ENCODE results near the gene FAM227A. TPM values are rescaled to one million over a fixed set of nuclear protein-coding genes. Genes with fewer than 3 reads are reported as not detected.

FAM227A gene
- polyA plus RNA-seq, 3 donors: not detected

- H3K27ac Mint-ChIP-seq: no peak overlapping the region
- H3K79me2 ChIP-seq (ENCODE audit: insufficient read depth, low read length): no peaks in the 10 kb centered on the region
- H2AFZ ChIP-seq (ENCODE audit: insufficient read depth, low read depth, low read length, poor library complexity, severe bottlenecking): no peak overlapping the region
- H3K4me3 Mint-ChIP-seq: no peak overlapping the region
- H3K27me3 Mint-ChIP-seq (ENCODE audit: low read depth in 3 of 3): peaks cover 0 to 4% (median 2%) of the 10 kb centered on the region in 3 donors
- H4K20me1 ChIP-seq (ENCODE audit: insufficient read depth, low read length): no peaks in the 10 kb centered on the region
- DNase-seq: no peak
- H3K36me3 Mint-ChIP-seq: no peaks in the 10 kb centered on the region
- no peaks in the 10 kb centered on the region for H3K9me3 Mint-ChIP-seq
- no peak overlapping the region for H3K27ac ChIP-seq (ENCODE audit: low read depth in 1 of 2, low read length in 2 of 2)
- no peaks in the 10 kb centered on the region for H3K4me1 Mint-ChIP-seq
- no peaks in the 10 kb centered on the region for H3K4me1 ChIP-seq (ENCODE audit: control insufficient read depth in 1 of 2, insufficient read depth in 2 of 2, low read length in 2 of 2)
- H3K9ac ChIP-seq (ENCODE audit: insufficient read depth, low read length, poor library complexity, severe bottlenecking): no peak overlapping the region
- intact Hi-C loops (cut with micrococcal nuclease): no loop called here
- H3K4me3 ChIP-seq (replicated peaks in 1 of 3; ENCODE audit: low read depth in 2 of 3, low read length in 3 of 3): no peak overlapping the region
- WGBS (ENCODE audit: insufficient coverage): 94% methylated on average over 2 of the region's 2 CpGs
- no peaks in the 10 kb centered on the region for H3K9me3 ChIP-seq (replicated peaks in 1 of 2; ENCODE audit: control insufficient read depth in 1 of 2, insufficient read depth in 1 of 2, low read length in 2 of 2)
- no peak for TF ChIP-seq CTCF (IDR thresholded peaks at IDR 0.05)
- H3K4me2 ChIP-seq (replicated peaks; ENCODE audit: extremely low read depth, low read length, poor library complexity, severe bottlenecking): no peak overlapping the region
- no peaks in the 10 kb centered on the region for H3K36me3 ChIP-seq (replicated peaks in 1 of 2; ENCODE audit: control insufficient read depth in 1 of 2, insufficient read depth in 2 of 2, low read length in 2 of 2)
- H3K27me3 ChIP-seq (ENCODE audit: control insufficient read depth in 2 of 2, insufficient read depth in 2 of 2, low read length in 2 of 2): no peaks in the 10 kb centered on the region
Measured at GRCh38 chr22:38638216-38638615, 18.0 kb downstream of the FAM227A start.

GRCh38 chr22:38632528-38632927 lies 23.7 kb downstream of the FAM227A start:
- Histone ChIP-seq H4K20me1 (ENCODE audit: insufficient read depth, low read length) (no peaks in the 10 kb centered on the region), H3K9me3 (replicated peaks in 1 of 2; ENCODE audit: control insufficient read depth in 1 of 2, insufficient read depth in 1 of 2, low read length in 2 of 2) (no peaks in the 10 kb centered on the region), H3K79me2 (ENCODE audit: insufficient read depth, low read length) (no peaks in the 10 kb centered on the region), H3K4me1 (ENCODE audit: control insufficient read depth in 1 of 2, insufficient read depth in 2 of 2, low read length in 2 of 2) (peaks cover 2 to 5% of the 10 kb centered on the region in 2 donors), H3K9ac (ENCODE audit: insufficient read depth, low read length, poor library complexity, severe bottlenecking) (no peak overlapping the region), H3K27ac (ENCODE audit: low read depth in 1 of 2, low read length in 2 of 2) (no peak overlapping the region), H3K27me3 (ENCODE audit: control insufficient read depth in 2 of 2, insufficient read depth in 2 of 2, low read length in 2 of 2) (no peaks in the 10 kb centered on the region), H3K4me3 (replicated peaks in 1 of 3; ENCODE audit: low read depth in 2 of 3, low read length in 3 of 3) (no peak overlapping the region), H3K36me3 (replicated peaks in 1 of 2; ENCODE audit: control insufficient read depth in 1 of 2, insufficient read depth in 2 of 2, low read length in 2 of 2) (no peaks in the 10 kb centered on the region), H3K4me2 (replicated peaks; ENCODE audit: extremely low read depth, low read length, poor library complexity, severe bottlenecking) (no peak overlapping the region), H2AFZ (ENCODE audit: insufficient read depth, low read depth, low read length, poor library complexity, severe bottlenecking) (no peak overlapping the region)
- no peak for DNase-seq
- Mint-ChIP-seq H3K4me1 (peaks cover 10% of the 10 kb centered on the region), H3K4me3 (no peak overlapping the region), H3K9me3 (peaks cover 0 to 2% (median 0%) of the 10 kb centered on the region in 7 donors), H3K27ac (no peak overlapping the region), H3K27me3 (ENCODE audit: low read depth in 3 of 3) (peaks cover 0 to 3% (median 2%) of the 10 kb centered on the region in 3 donors), H3K36me3 (no peaks in the 10 kb centered on the region)
- TF ChIP-seq CTCF (IDR thresholded peaks at IDR 0.05): no peak
- 93% methylated on average over 2 of the region's 3 CpGs for WGBS (ENCODE audit: insufficient coverage)
- intact Hi-C loops (cut with micrococcal nuclease): no loop called here

All from CD14-positive monocyte (primary cell).